ENCODE measurements around the gene TMTC1.

Gene TMTC1

GRCh38 chr12:29769162-29769858, 14.4 kb downstream of the TMTC1 start:
- POLR2A ChIA-PET: no interaction called here
- TF ChIP-seq CTCF (IDR thresholded peaks at IDR 0.05; ENCODE audit: control extremely low read depth, extremely low read depth, low read depth, missing control alignments): no peak
- DNase-seq (ENCODE audit: extremely low spot score): no peak
- CTCF ChIA-PET: no interaction called here

GRCh38 chr12:29768372-29768771, 15.4 kb downstream of the TMTC1 start:
- no peak for DNase-seq (ENCODE audit: extremely low spot score)
- TF ChIP-seq CTCF (IDR thresholded peaks at IDR 0.05; ENCODE audit: control extremely low read depth, extremely low read depth, low read depth, missing control alignments): no peak
- CTCF ChIA-PET: no interaction called here
- POLR2A ChIA-PET: no interaction called here

GRCh38 chr12:29763301-29763683, 20.4 kb downstream of the TMTC1 start:
- ChIA-PET POLR2A (no interaction called here), CTCF (interaction anchor here (0.9 to 1.3 kb wide), 3 partner anchors 9 to 38 kb away, joined by 3 to 5 read pairs (median 3); no protein-coding TSS in a partner anchor)
- no peak for DNase-seq (ENCODE audit: extremely low spot score)
- TF ChIP-seq CTCF (IDR thresholded peaks at IDR 0.05; ENCODE audit: control extremely low read depth, extremely low read depth, low read depth, missing control alignments): no peak

DNA sequence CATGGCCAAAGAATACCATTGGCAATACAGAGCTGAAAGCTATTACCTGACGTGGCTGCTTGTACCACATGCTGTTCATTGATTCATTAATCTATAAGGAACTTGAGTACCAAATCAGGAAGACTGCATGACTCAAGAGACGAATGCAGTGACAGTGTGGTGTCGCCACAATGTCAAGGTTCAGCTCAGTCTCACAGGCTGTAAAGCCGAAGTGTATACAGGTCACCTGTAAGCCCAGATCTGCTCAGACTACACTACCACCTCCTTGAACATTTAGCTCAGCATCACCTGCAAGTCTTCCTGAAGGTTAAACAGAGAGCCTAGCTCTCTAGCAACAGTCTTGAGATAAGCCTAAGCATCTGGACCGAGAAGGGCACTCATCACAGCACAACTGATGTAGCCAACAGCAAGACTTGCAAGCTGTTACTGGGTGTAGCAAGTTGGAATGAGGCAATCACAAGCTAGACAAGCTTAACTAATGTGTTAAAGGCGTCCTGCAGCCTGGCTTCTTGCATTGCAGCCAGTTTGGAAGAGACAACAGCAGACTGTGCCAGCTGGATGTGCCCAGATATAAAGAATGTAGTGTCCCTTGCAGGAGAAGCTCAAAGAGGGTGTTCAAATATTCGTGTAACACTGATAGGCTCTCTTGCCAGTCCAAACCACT, 21.0 kb downstream of the TMTC1 start:
- no peak for TF ChIP-seq CTCF (IDR thresholded peaks at IDR 0.05; ENCODE audit: control extremely low read depth, extremely low read depth, low read depth, missing control alignments)
- DNase-seq (ENCODE audit: extremely low spot score): no peak
- ChIA-PET CTCF (interaction anchor here (0.9 to 1.3 kb wide), 3 partner anchors 8 to 38 kb away, joined by 3 to 5 read pairs (median 3); no protein-coding TSS in a partner anchor), POLR2A (no interaction called here)

DNA sequence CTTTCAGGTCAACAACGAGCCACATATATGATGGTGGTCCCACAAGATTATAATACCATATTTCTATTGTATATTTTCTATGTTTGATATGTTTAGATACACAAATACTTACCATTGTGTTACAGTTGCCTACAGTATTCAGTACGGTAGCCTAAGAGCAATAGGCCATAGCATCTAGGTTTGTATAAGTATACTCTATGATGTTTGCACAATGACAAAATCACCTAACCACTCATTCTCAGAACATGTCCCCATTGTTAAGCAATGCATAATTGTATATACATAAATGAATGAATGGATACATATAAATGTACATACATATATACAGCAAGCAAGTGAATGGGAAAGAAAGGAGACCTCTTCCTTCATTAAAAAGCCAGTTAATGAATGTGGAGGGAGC, 23.8 kb downstream of the TMTC1 start:
- DNase-seq (ENCODE audit: extremely low spot score): no peak
- TF ChIP-seq CTCF (IDR thresholded peaks at IDR 0.05; ENCODE audit: control extremely low read depth, extremely low read depth, low read depth, missing control alignments): no peak
- CTCF ChIA-PET: no interaction called here
- POLR2A ChIA-PET: no interaction called here

- DNase-seq (ENCODE audit: extremely low spot score): no peak
- no peak for TF ChIP-seq CTCF (IDR thresholded peaks at IDR 0.05; ENCODE audit: control extremely low read depth, extremely low read depth, low read depth, missing control alignments)
- ChIA-PET CTCF (no interaction called here), POLR2A (no interaction called here)
Observed at GRCh38 chr12:29756741-29757390, 26.9 kb downstream of the TMTC1 start.
